ENCODE measurements around the gene MICOS13.

MICOS13 gene

GRCh38 chr19:5698635-5699422, 18.5 kb upstream of the MICOS13 start:
- H3K4me3 ChIP-seq (ENCODE audit: low read depth, low read length), result no peak overlapping the region
- TF ChIP-seq CTCF (IDR thresholded peaks at IDR 0.05; ENCODE audit: borderline replicate concordance, insufficient read depth, low read depth, low read length), result no peak

- no peak for TF ChIP-seq CTCF (IDR thresholded peaks at IDR 0.05; ENCODE audit: borderline replicate concordance, insufficient read depth, low read depth, low read length)
- H3K4me3 ChIP-seq (ENCODE audit: low read depth, low read length), result no peak overlapping the region
Observed at GRCh38 chr19:5697890-5698634, 17.7 kb upstream of the MICOS13 start.

GRCh38 chr19:5697022-5697889, 16.9 kb upstream of the MICOS13 start:
- no peak for TF ChIP-seq CTCF (IDR thresholded peaks at IDR 0.05; ENCODE audit: borderline replicate concordance, insufficient read depth, low read depth, low read length)
- no peak overlapping the region for H3K4me3 ChIP-seq (ENCODE audit: low read depth, low read length)

GRCh38 chr19:5696196-5697021, 16.1 kb upstream of the MICOS13 start:
- no peak for TF ChIP-seq CTCF (IDR thresholded peaks at IDR 0.05; ENCODE audit: borderline replicate concordance, insufficient read depth, low read depth, low read length)

GRCh38 chr19:5695649-5696195, 15.4 kb upstream of the MICOS13 start:
- no peak overlapping the region for H3K4me3 ChIP-seq (ENCODE audit: low read depth, low read length)
- no peak for TF ChIP-seq CTCF (IDR thresholded peaks at IDR 0.05; ENCODE audit: borderline replicate concordance, insufficient read depth, low read depth, low read length)

More at GRCh38 chr19:5696196-5697021, 16.1 kb upstream of the MICOS13 start:
- no peak overlapping the region for H3K4me3 ChIP-seq (ENCODE audit: low read depth, low read length)
